Measurements from ENCODE around the gene CYP2E1.
"Not testable (repeated sequence)": the region's sequence is repeated elsewhere in the genome, so short reads cannot be mapped to it uniquely, and the experiment has no call there.

The CYP2E1 gene

GRCh38 chr10:133526957-133527588, at the start of gene CYP2E1:
Gene CYP2E1 (plus strand): TSS chr10:133527363. CDS start chr10:133527396, 33 bp downstream.
- DNase-seq (ENCODE audit: low read depth in 3 of 3, low spot score in 1 of 3), result no peak

GRCh38 chr10:133481086-133481643, 46.0 kb upstream of the CYP2E1 start:
- no peak for DNase-seq (ENCODE audit: low read depth in 3 of 3, low spot score in 1 of 3)

GRCh38 chr10:133481657-133482056, 45.5 kb upstream of the CYP2E1 start:
- DNase-seq (ENCODE audit: low read depth in 3 of 3, low spot score in 1 of 3), result no peak

GRCh38 chr10:133484818-133485217, 42.3 kb upstream of the CYP2E1 start:
- DNase-seq (ENCODE audit: low read depth in 3 of 3, low spot score in 1 of 3), result no peak

- DNase-seq (ENCODE audit: low read depth in 3 of 3, low spot score in 1 of 3), result no peak
Measured at GRCh38 chr10:133487085-133487484, 40.1 kb upstream of the CYP2E1 start.

- DNase-seq (ENCODE audit: low read depth in 3 of 3, low spot score in 1 of 3), result no peak
Measured at GRCh38 chr10:133488354-133488753, 38.8 kb upstream of the CYP2E1 start.

- DNase-seq (ENCODE audit: low read depth in 3 of 3, low spot score in 1 of 3), result no peak
Measured at GRCh38 chr10:133489816-133490588, 37.2 kb upstream of the CYP2E1 start.

GRCh38 chr10:133493562-133493961, 33.6 kb upstream of the CYP2E1 start:
- DNase-seq (ENCODE audit: low read depth in 3 of 3, low spot score in 1 of 3), result not testable (repeated sequence)

- DNase-seq (ENCODE audit: low read depth in 3 of 3, low spot score in 1 of 3), result not testable (repeated sequence)
Measured at GRCh38 chr10:133497363-133497762, 29.8 kb upstream of the CYP2E1 start.

- DNase-seq (ENCODE audit: low read depth in 3 of 3, low spot score in 1 of 3), result not testable (repeated sequence)
Measured at GRCh38 chr10:133499176-133499575, 28.0 kb upstream of the CYP2E1 start.

- DNase-seq (ENCODE audit: low read depth in 3 of 3, low spot score in 1 of 3), result not testable (repeated sequence)
Measured at GRCh38 chr10:133500897-133501296, 26.3 kb upstream of the CYP2E1 start.

- DNase-seq (ENCODE audit: low read depth in 3 of 3, low spot score in 1 of 3), result no peak
Measured at GRCh38 chr10:133509700-133510099, 17.5 kb upstream of the CYP2E1 start.

- no peak for DNase-seq (ENCODE audit: low read depth in 3 of 3, low spot score in 1 of 3)
Measured at GRCh38 chr10:133511408-133511807, 15.8 kb upstream of the CYP2E1 start.

- no peak for DNase-seq (ENCODE audit: low read depth in 3 of 3, low spot score in 1 of 3)
Measured at GRCh38 chr10:133511907-133512528, 15.1 kb upstream of the CYP2E1 start.

- DNase-seq (ENCODE audit: low read depth in 3 of 3, low spot score in 1 of 3), result no peak
Measured at GRCh38 chr10:133515471-133515870, 11.7 kb upstream of the CYP2E1 start.

- no peak for DNase-seq (ENCODE audit: low read depth in 3 of 3, low spot score in 1 of 3)
Measured at GRCh38 chr10:133516057-133516456, 11.1 kb upstream of the CYP2E1 start.

- not testable (repeated sequence) for DNase-seq (ENCODE audit: low read depth in 3 of 3, low spot score in 1 of 3)
Measured at GRCh38 chr10:133518517-133518916, 8.6 kb upstream of the CYP2E1 start.

GRCh38 chr10:133520193-133520738, 6.9 kb upstream of the CYP2E1 start:
- DNase-seq (ENCODE audit: low read depth in 3 of 3, low spot score in 1 of 3), result peak; percentile 63 to 97 (median 77)

GRCh38 chr10:133523631-133524203, 3.4 kb upstream of the CYP2E1 start:
- DNase-seq (ENCODE audit: low read depth in 3 of 3, low spot score in 1 of 3), result no peak

- DNase-seq (ENCODE audit: low read depth in 3 of 3, low spot score in 1 of 3), result no peak
Measured at GRCh38 chr10:133525444-133525843, 1.7 kb upstream of the CYP2E1 start.

- DNase-seq (ENCODE audit: low read depth in 3 of 3, low spot score in 1 of 3), result no peak
Measured at GRCh38 chr10:133527771-133528271, 658 bp downstream of the CYP2E1 start.

Measured in stimulated activated CD4-positive, alpha-beta T cell treated with anti-CD3 and anti-CD28 coated beads, TNF-alpha, amount 100 ng/mL, for 1 hour (primary cell).